B cell (primary cell): ENCODE data around the gene DNAJB12. TPM values are rescaled to one million over a fixed set of nuclear protein-coding genes. Genes with fewer than 3 reads are reported as not detected.
A peak's percentile ranks its signal among the peaks of the same experiment; 100 is the strongest.
"Not testable (repeated sequence)": the region's sequence is repeated elsewhere in the genome, so short reads cannot be mapped to it uniquely, and the experiment has no call there.

Experiments used
- ATAC-seq: fragments of 200-7000 bp; cut with Tn5 transposase; one replicate; pipeline ENCODE4 v1.10.0; 2021; ENCODE audit warnings: low read depth, mild to moderate bottlenecking, moderate number of reproducible peaks, moderate library complexity
- CTCF ChIA-PET: fragments of 350-600 bp; sonication (Branson Sonifier 250); formaldehyde crosslinking; loops from one replicate; lab custom pipeline; 2021; ENCODE audit warnings: antibody characterized with exemption, inconsistent platforms; lab: Charles Lee
- POLR2A ChIA-PET: fragments of 350-600 bp; sonication (Branson Sonifier 250); formaldehyde crosslinking; loops from one replicate; lab custom pipeline; 2021; ENCODE audit warnings: antibody characterized with exemption; lab: Charles Lee
- DNase-seq: peaks from one replicate; pipeline ENCODE4 v3.0.0; 2013
- H2AFZ ChIP-seq: 2 replicates; pipeline ENCODE4 v1.6.1; 2012; ENCODE audit warnings: mild to moderate bottlenecking, low read depth, low read length; ENCODE audit not compliant: insufficient read depth, poor library complexity, severe bottlenecking
- H3K27ac ChIP-seq, 2 donors: 1 replicate in 1 of 2; 2 replicates in 1 of 2; pipeline ENCODE4 v1.5.1; 2012 to 2013; ENCODE audit warnings: low read length in 2 of 2, mild to moderate bottlenecking in 2 of 2, moderate library complexity in 1 of 2
- H3K27me3 ChIP-seq, 4 experiments: fragments of 200-600 bp in 1 of 4; sonication (generic) in 1 of 4; replicated peaks in 1 of 4; 1 replicate in 2 of 4; 2 replicates in 2 of 4; pipeline versions ENCODE4 v1.6.1 to v1.7.0; 2013 to 2016; ENCODE audit warnings: low read length in 3 of 4, mild to moderate bottlenecking in 2 of 4, mixed read lengths in 1 of 4, moderate library complexity in 1 of 4; ENCODE audit not compliant: insufficient read depth in 4 of 4, control insufficient read depth in 3 of 4; ENCODE audit errors: control extremely low read depth in 1 of 4
- H3K36me3 ChIP-seq, 2 experiments: replicated peaks in 1 of 2; 1 replicate in 1 of 2; 2 replicates in 1 of 2; pipeline versions ENCODE4 v1.6.1 to v1.7.1; 2013; ENCODE audit warnings: low read length in 1 of 2; ENCODE audit not compliant: insufficient read depth in 2 of 2, control insufficient read depth in 1 of 2; ENCODE audit errors: control extremely low read depth in 1 of 2, extremely low read depth in 1 of 2
- H3K4me1 ChIP-seq, 2 donors: fragments of 200-600 bp in 1 of 2; sonication (generic) in 1 of 2; 1 replicate in 1 of 2; 2 replicates in 1 of 2; pipeline versions ENCODE4 v1.5.1 to v1.6.1; 2013 to 2017; ENCODE audit warnings: low read length in 2 of 2; ENCODE audit not compliant: control insufficient read depth in 2 of 2, insufficient read depth in 2 of 2
- H3K4me2 ChIP-seq: replicated peaks from 2 replicates; pipeline ENCODE3; 2012; ENCODE audit warnings: mild to moderate bottlenecking, low read depth, low read length; ENCODE audit not compliant: poor library complexity, severe bottlenecking
- H3K4me3 ChIP-seq, 5 experiments: fragments of 200-600 bp in 1 of 5; sonication (generic) in 1 of 5; 1 replicate in 3 of 5; 2 replicates in 2 of 5; pipeline versions ENCODE4 v1.5.1 to v1.7.0; 2011 to 2016; ENCODE audit warnings: low read length in 4 of 5, mild to moderate bottlenecking in 4 of 5, low read depth in 2 of 5, control low read depth in 1 of 5, moderate library complexity in 1 of 5; ENCODE audit not compliant: insufficient read depth in 1 of 5; ENCODE audit errors: control extremely low read depth in 1 of 5, extremely low read depth in 1 of 5
- H3K79me2 ChIP-seq: fragments of 200-600 bp; sonication (generic); one replicate; pipeline ENCODE4 v1.6.0; 2016; ENCODE audit warnings: low read length; ENCODE audit not compliant: control insufficient read depth, insufficient read depth
- H3K9ac ChIP-seq: fragments of 200-600 bp; sonication (generic); 2 replicates; pipeline ENCODE4 v1.6.1; 2017; ENCODE audit warnings: mild to moderate bottlenecking, low read length, moderate library complexity
- H3K9me3 ChIP-seq, 3 donors: one replicate each; pipeline versions ENCODE4 v1.6.1 to v1.7.1; 2013; ENCODE audit warnings: low read length in 2 of 3; ENCODE audit not compliant: control insufficient read depth in 2 of 3, insufficient read depth in 1 of 3; ENCODE audit errors: control extremely low read depth in 1 of 3
- H4K20me1 ChIP-seq: 2 replicates; pipeline ENCODE4 v1.6.0; 2012; ENCODE audit warnings: mild to moderate bottlenecking, low read length; ENCODE audit not compliant: insufficient read depth, control insufficient read depth, poor library complexity, severe bottlenecking
- H3K27ac Mint-ChIP-seq: one replicate; pipeline ENCODE4 v1.8.0; 2021; ENCODE audit warnings: mixed read lengths
- H3K27me3 Mint-ChIP-seq: one replicate; pipeline ENCODE4 v1.8.0; 2021; ENCODE audit warnings: mixed read lengths
- H3K4me1 Mint-ChIP-seq: one replicate; pipeline ENCODE4 v1.8.0; 2021; ENCODE audit warnings: mixed read lengths
- H3K4me3 Mint-ChIP-seq: one replicate; pipeline ENCODE4 v1.8.0; 2021; ENCODE audit warnings: mixed read lengths
- H3K9me3 Mint-ChIP-seq: one replicate; pipeline ENCODE4 v1.8.0; 2022; ENCODE audit warnings: mixed read lengths; ENCODE audit not compliant: insufficient read depth
- CTCF ChIP-seq: fragments of 200-600 bp; IDR thresholded peaks from one replicate; pipeline ENCODE4 v1.8.0; 2022; ENCODE audit warnings: antibody characterized with exemption, mild to moderate bottlenecking
- EZH2 ChIP-seq: IDR thresholded peaks from 2 replicates; pipeline ENCODE4 v1.6.1; 2012; ENCODE audit warnings: borderline replicate concordance, low read depth, mild to moderate bottlenecking, moderate library complexity, low read length; ENCODE audit not compliant: insufficient read depth, poor library complexity, severe bottlenecking
- WGBS: methylation state at CpG from one replicate; pipeline ENCODE4 v1.1.5; 2013; ENCODE audit warnings: missing lambda C conversion rate; ENCODE audit not compliant: insufficient coverage; 5-methylcytosine and 5-hydroxymethylcytosine counted together
- intact Hi-C: fragments of 100-400 bp; cut with micrococcal nuclease; formaldehyde crosslinking; loops from one replicate; pipeline ENCODE4 v1.10.0; 2022
- polyA plus RNA-seq: library from polyadenylated mRNA; depleted of rRNA; stranded (reverse); fragments of >200 nt; gene quantifications from 2 replicates; pipeline ENCODE4 v1.2.3, GENCODE V29; 2012
- total RNA-seq, 2 donors: library from RNA; stranded (reverse); fragments of 120-200 nt in 1 of 2; gene quantifications; 1 replicate in 1 of 2; 2 replicates in 1 of 2; pipeline versions ENCODE4 v1.2.3 to v1.2.4, GENCODE V29; 2013 to 2022

The DNAJB12 gene
- total and polyA plus RNA-seq, 2 donors (not counting 1 experiment from before 2014, with no cell fraction given) = 16.1 to 42.3 TPM

DNA sequence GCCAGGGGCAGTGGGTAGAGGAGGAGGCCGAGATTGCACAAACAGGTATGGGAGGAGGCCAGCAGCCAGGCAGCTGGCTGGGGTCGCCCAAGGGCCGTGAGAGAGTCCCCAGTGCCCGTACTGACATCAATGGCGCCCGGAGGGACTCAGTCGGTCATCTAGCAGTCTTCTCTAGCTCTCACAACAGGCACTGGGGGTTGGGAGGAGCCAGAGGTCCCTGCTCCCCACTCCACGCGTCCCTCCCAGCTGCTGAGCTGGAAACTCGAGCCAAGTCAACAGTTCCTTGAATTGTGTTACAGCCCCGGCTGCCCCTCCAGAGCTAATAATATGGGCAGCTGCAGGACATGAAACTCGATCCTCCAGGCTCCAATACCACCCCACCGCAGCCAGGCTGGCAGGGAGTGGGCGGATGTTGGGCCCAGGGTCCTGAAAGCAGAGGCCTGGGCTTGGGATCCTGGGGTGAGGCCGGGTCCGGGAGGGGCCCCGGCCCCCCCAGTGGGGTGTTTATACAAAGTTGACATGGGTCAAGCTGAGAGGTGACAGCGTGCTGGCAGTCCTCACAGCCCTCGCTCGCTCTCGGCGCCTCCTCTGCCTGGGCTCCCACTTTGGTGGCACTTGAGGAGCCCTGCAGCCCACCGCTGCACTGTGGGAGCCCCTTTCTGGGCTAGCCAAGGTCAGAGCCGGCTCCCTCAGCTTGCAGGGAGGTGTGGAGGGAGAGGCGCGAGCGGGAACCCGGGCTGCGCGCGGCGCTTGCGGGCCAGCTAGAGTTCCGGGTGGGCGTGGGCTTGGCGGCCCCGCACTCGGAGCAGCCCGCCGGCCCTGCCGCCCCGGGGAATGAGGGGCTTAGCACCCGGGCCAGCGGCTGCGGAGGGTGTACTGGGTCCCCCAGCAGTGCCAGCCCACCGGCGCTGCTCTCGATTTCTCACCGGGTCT, 29.2 kb downstream of the DNAJB12 start:
- not testable (repeated sequence) for H3K27ac Mint-ChIP-seq, H3K9ac ChIP-seq

DNA sequence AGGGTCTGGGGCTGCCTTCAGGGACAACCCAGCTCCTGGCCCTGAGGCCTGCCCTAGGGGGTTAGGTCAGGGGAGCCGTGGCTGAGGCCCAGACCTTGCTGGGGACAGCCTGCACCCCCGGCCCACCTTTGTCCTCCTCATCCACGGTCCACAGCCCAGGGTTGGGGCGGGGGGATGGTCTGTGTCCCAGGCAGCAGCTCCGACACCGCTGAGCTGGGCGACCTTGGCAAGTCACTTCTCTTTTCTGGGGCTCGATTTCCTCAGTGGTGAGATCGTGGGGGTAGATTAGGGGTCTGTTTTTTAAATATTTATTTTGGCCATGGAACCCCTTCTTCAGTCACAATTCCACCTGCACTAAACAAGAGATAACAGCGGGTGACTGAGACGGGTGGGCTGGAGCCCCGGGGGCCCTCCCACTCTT, 30.9 kb downstream of the DNAJB12 start:
- no peaks in the 10 kb centered on the region for H3K27me3 Mint-ChIP-seq
- POLR2A ChIA-PET = interaction anchor here (1.0 to 6.6 kb wide), 4 partner anchors 8 to 48 kb away, joined by 4 to 140 read pairs (median 39); partner anchors contain the start of gene DDIT4
- CTCF ChIA-PET = interaction anchor here (0.6 to 6.8 kb wide), 7 partner anchors 12 to 197 kb away, joined by 3 to 128 read pairs (median 6); partner anchors contain the start of gene DDIT4
- Histone ChIP-seq H3K9ac (no peak overlapping the region), H4K20me1 (no peaks in the 10 kb centered on the region), H3K9me3 (no peaks in the 10 kb centered on the region), H3K4me2 (peak overlapping the region; percentile 72), H3K79me2 (peaks cover 4% of the 10 kb centered on the region), H2AFZ (peak overlapping the region; percentile 62), H3K27ac (peak overlapping the region; percentile 28 to 52), H3K27me3 (no peaks in the 10 kb centered on the region), H3K4me3 (peak overlapping the region in 1 of 5 experiments; percentile 7), H3K4me1 (peaks cover 60 to 80% of the 10 kb centered on the region in 2 donors), H3K36me3 (no peaks in the 10 kb centered on the region)
- TF ChIP-seq EZH2 (no peak), CTCF (no peak)
- no peak for ATAC-seq
- peak overlapping the region; percentile 83 for H3K27ac Mint-ChIP-seq
- DNase-seq = peak; percentile 67
- H3K9me3 Mint-ChIP-seq = no peaks in the 10 kb centered on the region
- 14% methylated on average over 10 of the region's 12 CpGs for WGBS
- intact Hi-C loops = no loop called here
- peaks cover 82% of the 10 kb centered on the region for H3K4me1 Mint-ChIP-seq
- H3K4me3 Mint-ChIP-seq = peak overlapping the region; percentile 62

More for the DNA sequence above, 29.2 kb downstream of the DNAJB12 start:
- intact Hi-C loops, DNase-seq, H3K79me2 ChIP-seq, H3K4me2 ChIP-seq, H3K4me3 ChIP-seq, H3K27me3 ChIP-seq, H3K36me3 ChIP-seq, H2AFZ ChIP-seq, H3K27me3 Mint-ChIP-seq, H3K4me3 Mint-ChIP-seq, ATAC-seq, H3K9me3 Mint-ChIP-seq, H4K20me1 ChIP-seq, H3K9me3 ChIP-seq, H3K27ac ChIP-seq: not testable (repeated sequence)
- WGBS = 96% methylated on average over 44 of the region's 49 CpGs
- peaks cover 65 to 83% of the 10 kb centered on the region in 2 donors for H3K4me1 ChIP-seq
- ChIA-PET POLR2A (interaction anchor here (0.8 to 1.5 kb wide), 3 partner anchors 19 to 110 kb away, joined by 3 to 5 read pairs (median 3); no protein-coding TSS in a partner anchor), CTCF (interaction anchor here (1.2 to 2.9 kb wide), 8 partner anchors 9 to 276 kb away, joined by 3 to 20 read pairs (median 7); no protein-coding TSS in a partner anchor)
- H3K4me1 Mint-ChIP-seq = peaks cover 83% of the 10 kb centered on the region
